ENCODE results near the gene SLC7A10.

SLC7A10 gene

DNA sequence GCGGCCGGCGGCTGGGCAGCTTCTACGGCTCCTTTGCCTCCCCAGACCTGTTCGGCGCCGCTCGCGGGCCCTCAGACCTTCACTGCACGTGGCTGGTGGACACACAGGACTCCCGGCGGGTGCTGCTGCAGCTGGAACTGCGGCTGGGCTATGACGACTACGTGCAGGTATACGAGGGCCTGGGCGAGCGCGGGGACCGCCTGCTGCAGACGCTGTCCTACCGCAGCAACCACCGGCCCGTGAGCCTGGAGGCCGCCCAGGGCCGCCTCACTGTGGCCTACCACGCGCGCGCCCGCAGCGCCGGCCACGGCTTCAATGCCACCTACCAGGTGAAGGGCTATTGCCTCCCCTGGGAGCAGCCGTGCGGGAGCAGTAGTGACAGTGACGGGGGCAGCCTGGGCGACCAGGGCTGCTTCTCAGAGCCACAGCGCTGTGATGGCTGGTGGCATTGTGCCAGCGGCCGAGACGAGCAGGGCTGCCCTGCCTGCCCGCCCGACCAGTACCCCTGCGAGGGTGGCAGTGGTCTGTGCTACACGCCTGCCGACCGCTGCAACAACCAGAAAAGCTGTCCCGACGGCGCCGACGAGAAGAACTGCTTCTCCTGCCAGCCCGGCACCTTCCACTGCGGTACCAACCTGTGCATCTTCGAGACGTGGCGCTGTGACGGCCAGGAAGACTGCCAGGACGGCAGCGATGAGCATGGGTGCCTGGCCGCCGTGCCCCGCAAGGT, 20.0 kb downstream of the SLC7A10 start:
- DNase-seq (ENCODE audit: low spot score): no peak
- in situ Hi-C loops (cut with MboI; ENCODE audit: low sequenced_read_pairs, unreplicated experiment): no loop called here
- TF ChIP-seq, protein P1, sequence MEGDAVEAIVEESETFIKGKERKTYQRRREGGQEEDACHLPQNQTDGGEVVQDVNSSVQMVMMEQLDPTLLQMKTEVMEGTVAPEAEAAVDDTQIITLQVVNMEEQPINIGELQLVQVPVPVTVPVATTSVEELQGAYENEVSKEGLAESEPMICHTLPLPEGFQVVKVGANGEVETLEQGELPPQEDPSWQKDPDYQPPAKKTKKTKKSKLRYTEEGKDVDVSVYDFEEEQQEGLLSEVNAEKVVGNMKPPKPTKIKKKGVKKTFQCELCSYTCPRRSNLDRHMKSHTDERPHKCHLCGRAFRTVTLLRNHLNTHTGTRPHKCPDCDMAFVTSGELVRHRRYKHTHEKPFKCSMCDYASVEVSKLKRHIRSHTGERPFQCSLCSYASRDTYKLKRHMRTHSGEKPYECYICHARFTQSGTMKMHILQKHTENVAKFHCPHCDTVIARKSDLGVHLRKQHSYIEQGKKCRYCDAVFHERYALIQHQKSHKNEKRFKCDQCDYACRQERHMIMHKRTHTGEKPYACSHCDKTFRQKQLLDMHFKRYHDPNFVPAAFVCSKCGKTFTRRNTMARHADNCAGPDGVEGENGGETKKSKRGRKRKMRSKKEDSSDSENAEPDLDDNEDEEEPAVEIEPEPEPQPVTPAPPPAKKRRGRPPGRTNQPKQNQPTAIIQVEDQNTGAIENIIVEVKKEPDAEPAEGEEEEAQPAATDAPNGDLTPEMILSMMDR (IDR thresholded peaks at IDR 0.05; ENCODE audit: borderline replicate concordance, control extremely low read depth, extremely low read depth, insufficient read depth, missing control alignments): no peak

- TF ChIP-seq, protein P1 (IDR thresholded peaks at IDR 0.05; ENCODE audit: borderline replicate concordance, control extremely low read depth, extremely low read depth, insufficient read depth, missing control alignments): no peak
- DNase-seq (ENCODE audit: low spot score): no peak
- in situ Hi-C loops (cut with MboI; ENCODE audit: low sequenced_read_pairs, unreplicated experiment): no loop called here
These were observed 20.5 kb downstream of the SLC7A10 start for GRCh38 chr19:33205110-33205509.

- in situ Hi-C loops (cut with MboI; ENCODE audit: low sequenced_read_pairs, unreplicated experiment): no loop called here
- no peak for DNase-seq (ENCODE audit: low spot score)
- TF ChIP-seq, protein P1 (IDR thresholded peaks at IDR 0.05; ENCODE audit: borderline replicate concordance, control extremely low read depth, extremely low read depth, insufficient read depth, missing control alignments): no peak
These were observed 21.3 kb downstream of the SLC7A10 start for GRCh38 chr19:33204136-33204973.

DNA sequence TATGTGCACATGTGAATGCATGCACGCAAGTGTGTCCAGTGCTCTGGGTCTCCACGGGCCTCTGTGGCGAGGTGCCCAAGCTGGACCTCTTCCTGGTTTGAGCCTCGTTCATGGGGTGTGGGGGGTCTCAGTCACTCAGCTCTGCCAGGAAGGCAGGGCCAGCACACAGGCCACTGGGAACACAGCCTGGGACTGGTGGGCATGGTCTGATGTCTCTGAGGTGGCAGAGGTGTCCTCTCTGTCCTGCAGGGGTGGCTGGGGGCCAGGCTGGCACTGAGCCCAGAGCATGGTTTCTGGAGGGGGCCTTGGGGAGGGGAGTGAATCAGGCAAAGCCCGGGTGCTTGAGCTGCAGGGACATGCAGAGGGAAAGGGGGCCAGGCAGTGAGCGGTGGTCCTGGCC, 22.1 kb downstream of the SLC7A10 start:
- in situ Hi-C loops (cut with MboI; ENCODE audit: low sequenced_read_pairs, unreplicated experiment): no loop called here

DNA sequence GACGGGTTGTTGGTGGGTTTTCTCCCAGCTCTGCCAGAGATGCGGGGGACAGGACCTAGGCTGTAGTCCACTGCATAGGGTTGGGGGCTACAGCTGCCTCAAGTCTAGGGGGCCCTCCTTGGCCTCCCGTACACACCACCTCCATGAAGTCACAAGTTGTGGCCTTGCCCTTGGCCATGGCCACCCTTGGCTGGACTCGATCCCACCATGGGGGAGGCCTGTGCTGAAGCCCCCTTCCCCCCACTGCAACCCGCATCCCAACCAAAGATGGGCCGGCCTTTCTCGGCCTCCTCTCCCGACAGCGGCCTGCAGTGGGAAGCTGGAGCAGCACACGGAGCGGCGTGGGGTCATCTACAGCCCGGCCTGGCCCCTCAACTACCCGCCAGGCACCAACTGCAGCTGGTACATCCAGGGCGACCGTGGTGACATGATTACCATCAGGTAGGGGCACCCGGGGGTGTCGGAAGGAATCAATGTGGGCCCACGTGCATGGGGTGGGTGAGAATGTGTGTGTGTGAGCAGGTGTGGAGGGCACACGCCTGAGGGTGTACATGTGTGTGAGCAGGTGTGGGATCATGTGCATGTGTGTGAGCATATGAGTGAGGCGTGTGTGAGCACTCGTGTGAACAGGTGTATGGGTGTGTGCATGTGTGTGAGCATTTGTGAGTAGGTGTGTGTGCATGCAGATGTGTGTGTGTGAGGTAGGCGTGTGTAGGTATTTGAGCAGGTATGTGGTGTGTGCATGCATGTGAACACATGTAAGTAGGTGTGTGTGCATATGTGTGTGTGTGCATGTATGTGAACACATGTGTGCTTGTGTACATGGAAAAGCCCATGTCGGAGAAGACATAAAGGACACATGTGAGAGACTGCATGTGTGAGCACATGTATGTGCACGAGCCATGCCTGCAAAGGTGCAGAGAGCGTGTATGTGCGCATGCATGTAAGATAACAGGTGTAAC, 22.8 kb downstream of the SLC7A10 start:
- TF ChIP-seq, protein P1 (IDR thresholded peaks at IDR 0.05; ENCODE audit: borderline replicate concordance, control extremely low read depth, extremely low read depth, insufficient read depth, missing control alignments): no peak
- in situ Hi-C loops (cut with MboI; ENCODE audit: low sequenced_read_pairs, unreplicated experiment): no loop called here
- DNase-seq (ENCODE audit: low spot score): no peak

More for the DNA sequence above, 22.1 kb downstream of the SLC7A10 start:
- no peak for DNase-seq (ENCODE audit: low spot score)
- TF ChIP-seq, protein P1 (IDR thresholded peaks at IDR 0.05; ENCODE audit: borderline replicate concordance, control extremely low read depth, extremely low read depth, insufficient read depth, missing control alignments): no peak
